ENCODE results near the gene LCE1D.

Gene LCE1D, protein sequence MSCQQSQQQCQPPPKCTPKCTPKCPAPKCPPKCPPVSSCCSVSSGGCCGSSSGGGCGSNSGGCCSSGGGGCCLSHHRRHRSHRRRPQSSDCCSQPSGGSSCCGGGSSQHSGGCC

DNA sequence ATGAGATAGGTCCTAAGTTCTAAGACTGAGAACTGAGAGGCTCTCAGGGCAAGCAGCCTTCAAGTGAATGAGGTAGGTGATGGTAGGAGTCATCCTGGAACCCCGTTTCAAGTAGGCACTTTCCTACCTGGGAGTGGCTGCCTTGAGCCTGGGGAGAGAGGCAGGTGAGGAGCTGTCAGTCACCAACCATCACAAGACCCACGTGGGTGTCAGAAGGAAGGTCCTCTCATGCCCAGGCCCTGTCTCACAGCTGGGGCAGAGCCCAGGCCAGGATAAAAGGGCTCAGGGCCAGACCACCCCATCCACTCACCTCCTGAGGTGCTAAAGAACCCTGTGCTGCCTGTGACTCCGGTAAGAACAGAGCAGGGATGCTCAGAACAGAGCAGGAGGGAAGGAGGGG, at the start of gene LCE1D:
LCE1D (plus strand) TSS at position 301 of the 400 bp plus-strand sequence. CDS start 1,074 bp downstream, outside the sequence.
- no peak for DNase-seq (ENCODE audit: low read depth in 2 of 2)

DNA sequence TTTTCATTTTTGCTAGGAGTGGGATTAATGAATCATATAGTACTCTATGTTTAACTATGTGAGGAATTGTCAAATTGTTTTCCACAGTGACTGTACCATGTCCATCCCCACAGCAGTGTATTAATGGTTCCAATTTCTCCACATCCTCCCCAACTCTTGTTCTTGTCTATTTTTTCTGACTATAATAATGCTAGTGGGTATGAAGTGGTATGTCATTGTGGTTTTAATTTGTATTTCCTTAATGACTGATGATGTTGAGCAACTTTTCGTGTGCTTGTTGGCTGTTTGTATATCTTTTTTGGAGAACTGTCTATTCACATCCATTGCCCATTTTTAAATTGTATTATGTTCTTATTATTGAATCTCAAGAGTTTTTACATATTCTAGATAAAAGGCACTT, 48.7 kb upstream of the LCE1D start:
- DNase-seq (ENCODE audit: low read depth in 2 of 2), result no peak

DNA sequence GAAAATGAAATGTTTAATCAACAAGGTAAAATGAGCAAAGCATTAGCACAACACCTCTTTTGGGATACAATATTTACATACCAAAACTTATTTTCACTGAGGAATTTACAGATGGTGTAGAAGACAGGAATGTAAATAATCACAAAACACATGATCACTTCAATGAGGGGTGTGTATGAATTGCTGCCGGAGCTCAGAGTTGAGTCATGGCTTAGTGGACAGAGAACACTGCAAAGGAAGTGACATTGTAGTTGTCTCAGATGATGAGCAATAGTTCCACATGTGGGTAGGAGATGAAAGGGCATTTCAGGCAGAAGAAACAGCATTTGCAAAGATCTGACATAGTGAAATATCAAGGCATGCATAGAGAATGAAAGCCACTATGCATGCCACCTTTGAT, 44.3 kb upstream of the LCE1D start:
- no peak for DNase-seq (ENCODE audit: low read depth in 2 of 2)

DNA sequence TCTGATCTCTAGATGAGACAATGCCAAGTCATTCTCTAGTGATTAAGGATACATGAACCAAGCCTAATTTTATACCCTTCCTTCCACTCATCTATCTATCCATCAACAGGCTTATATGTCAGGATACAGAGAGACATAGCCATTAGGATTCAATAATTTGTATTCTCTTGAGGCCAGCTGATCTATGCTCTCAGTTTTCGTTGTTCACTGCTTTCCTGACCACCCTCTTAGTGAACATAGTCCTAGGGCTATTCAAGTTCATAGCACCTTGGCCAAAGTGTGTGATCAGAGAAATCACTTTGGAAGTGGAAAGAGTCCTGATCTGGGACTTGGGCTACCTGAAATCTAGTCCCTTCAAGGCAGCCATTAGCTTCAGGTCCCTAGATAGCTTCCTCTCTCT, 42.9 kb upstream of the LCE1D start:
- no peak for DNase-seq (ENCODE audit: low read depth in 2 of 2)

DNA sequence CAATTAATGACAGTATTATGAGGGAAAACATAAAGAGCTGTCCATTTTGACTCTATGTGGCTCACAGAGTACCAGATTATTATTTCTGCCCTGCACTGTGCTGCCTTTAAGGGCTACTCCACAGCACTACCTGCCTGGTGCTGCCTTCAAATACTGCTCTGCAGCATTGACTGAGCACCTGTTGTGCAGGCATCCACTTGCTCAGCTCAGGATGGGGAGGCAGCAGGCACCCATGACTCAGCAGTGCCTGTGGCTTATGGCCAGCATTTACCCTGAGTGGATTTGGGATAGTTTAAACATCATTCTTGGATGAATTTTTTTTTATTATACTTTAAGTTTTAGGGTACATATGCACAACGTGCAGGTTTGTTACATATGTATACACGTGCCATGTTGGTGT, 39.6 kb upstream of the LCE1D start:
- no peak for DNase-seq (ENCODE audit: low read depth in 2 of 2)

DNA sequence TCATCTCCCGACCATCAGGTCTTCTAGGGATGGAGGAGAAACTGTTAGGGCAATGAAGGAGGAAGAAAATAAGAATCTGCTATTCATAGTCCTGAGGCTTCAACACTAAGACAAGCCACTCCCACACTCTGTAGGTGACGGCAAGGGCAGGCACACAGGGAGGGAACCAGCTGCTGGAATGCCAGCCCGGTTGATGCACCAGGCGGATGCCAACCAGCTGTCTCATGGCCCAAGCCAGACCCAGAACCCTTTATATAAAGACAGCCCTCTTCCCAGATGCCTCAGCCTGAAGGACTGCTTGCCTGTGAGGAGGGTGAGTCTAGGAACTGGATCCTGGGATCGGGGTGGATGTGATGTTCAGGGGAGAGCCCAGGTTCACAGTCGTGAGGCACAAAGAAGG, 38.8 kb upstream of the LCE1D start, which contains the start of gene KPRP:
KPRP (plus strand) TSS at position 279 of the 400 bp plus-strand sequence. CDS start 1,564 bp downstream, outside the sequence.
- DNase-seq (ENCODE audit: low read depth in 2 of 2), result no peak

DNA sequence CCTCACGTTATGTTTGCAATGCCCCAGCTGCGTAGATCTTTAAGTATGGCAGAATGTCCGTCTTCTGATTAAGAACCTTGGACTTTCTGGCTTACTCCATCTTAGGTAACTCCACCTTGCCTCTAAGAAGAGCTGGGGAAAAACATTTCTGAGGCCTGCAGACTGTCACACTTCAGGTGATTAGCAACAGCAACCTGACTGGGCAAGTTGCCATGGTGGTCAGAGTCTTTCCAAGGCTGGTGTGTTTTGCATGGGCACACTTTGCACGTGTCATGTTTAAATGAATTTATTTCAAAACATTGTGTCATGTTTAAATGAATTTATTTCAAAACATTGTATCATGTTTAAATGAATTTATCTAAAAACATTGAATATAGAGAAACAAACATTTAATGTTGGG, 37.9 kb upstream of the LCE1D start:
- no peak for DNase-seq (ENCODE audit: low read depth in 2 of 2)

DNA sequence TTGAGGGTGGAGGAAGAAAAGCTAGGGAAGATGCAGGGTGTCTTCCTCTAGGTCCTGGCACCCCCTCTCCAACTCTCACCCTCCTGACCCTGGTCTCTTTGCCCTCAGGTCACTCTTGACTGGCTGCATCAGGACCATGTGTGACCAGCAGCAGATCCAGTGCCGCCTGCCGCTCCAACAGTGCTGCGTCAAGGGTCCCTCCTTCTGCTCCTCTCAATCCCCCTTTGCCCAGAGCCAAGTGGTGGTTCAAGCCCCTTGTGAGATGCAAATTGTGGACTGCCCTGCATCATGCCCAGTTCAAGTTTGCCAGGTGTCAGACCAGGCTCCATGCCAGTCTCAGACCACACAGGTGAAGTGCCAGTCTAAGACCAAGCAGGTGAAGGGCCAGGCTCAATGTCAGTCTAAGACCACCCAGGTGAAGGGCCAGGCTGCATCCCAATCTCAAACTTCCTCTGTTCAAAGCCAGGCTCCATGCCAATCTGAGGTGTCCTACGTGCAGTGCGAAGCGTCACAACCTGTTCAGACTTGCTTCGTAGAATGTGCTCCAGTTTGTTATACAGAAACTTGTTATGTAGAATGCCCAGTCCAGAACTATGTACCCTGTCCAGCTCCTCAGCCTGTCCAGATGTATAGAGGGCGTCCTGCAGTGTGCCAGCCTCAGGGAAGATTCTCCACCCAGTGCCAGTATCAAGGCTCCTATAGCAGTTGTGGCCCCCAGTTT, 36.9 kb upstream of the LCE1D start:
- DNase-seq (ENCODE audit: low read depth in 2 of 2), result no peak

DNA sequence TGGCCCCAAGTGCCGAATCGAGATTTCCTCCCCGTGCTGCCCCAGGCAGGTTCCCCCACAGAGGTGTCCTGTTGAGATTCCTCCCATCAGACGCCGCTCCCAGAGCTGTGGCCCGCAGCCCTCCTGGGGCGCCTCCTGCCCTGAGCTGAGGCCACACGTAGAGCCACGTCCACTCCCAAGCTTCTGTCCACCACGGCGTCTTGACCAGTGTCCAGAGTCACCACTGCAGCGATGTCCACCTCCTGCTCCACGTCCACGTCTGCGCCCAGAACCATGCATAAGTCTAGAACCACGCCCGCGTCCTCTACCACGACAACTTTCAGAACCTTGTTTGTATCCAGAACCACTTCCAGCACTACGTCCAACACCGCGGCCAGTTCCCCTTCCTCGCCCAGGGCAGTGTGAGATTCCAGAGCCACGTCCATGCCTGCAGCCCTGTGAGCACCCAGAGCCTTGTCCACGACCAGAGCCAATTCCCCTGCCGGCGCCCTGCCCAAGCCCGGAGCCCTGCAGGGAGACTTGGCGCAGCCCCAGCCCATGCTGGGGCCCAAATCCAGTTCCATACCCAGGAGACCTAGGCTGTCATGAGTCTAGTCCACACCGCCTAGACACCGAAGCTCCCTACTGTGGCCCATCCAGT, 35.9 kb upstream of the LCE1D start:
- no peak for DNase-seq (ENCODE audit: low read depth in 2 of 2)

DNA sequence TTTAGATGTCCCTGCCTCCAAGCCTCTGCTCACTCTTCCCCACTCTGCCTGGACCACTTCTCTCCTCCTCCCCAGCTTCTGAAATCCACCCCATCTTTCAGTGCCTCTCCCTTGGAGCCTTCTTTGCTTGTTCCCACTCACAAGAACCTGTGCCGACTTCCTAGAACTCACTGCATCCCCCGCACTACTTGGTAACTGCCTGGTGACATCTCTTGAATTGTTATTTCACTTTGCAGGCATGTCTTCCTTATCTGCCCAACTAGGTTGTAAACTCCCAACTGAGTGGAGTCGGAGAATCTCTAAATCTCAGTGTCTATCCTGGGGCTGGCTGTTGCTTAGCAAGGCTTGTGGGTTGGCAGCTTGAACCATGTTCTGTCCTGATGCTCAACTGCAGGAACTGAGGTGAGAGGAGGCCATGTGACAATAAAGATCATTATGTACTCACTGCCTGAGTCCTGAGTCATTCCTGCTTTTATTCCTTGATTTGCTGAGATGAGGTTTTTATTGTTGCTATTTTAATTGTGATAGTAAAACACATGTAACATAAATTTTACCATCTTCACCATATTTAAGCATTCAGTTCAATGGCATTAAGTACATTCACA, 34.8 kb upstream of the LCE1D start:
- DNase-seq (ENCODE audit: low read depth in 2 of 2), result no peak

DNA sequence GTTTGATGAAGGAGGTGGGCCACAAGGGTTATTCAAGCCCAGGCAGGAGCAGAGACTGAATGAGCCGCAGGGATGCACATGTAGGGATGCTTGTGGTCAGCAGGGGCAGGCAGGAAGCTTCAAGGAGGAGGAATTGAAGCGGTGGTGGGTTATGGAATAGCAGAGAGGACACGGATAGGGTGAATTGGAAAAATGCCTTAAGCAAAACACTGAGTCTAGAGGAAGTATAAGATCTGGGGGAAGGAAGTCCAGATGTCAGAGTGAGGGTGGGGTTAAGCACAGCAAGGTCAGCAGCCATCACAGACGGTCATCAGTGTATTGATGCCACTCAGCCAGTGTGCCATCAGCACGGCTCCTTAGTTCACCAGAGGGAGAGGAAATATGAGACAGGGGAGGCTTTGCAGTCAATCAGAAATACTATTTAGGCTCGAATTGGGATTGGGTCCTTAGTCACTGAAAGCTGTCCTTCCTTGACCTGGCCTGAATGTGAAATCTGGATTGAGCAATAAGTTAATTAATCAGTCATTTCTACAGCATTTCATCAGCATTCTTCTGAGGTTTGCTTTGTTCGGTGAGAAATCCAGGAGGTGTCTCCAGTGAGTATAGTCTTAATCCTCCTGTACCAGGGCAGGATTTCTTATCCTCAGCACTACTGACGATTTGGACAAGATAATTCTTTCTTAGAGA, 27.5 kb upstream of the LCE1D start:
- no peak for DNase-seq (ENCODE audit: low read depth in 2 of 2)

DNA sequence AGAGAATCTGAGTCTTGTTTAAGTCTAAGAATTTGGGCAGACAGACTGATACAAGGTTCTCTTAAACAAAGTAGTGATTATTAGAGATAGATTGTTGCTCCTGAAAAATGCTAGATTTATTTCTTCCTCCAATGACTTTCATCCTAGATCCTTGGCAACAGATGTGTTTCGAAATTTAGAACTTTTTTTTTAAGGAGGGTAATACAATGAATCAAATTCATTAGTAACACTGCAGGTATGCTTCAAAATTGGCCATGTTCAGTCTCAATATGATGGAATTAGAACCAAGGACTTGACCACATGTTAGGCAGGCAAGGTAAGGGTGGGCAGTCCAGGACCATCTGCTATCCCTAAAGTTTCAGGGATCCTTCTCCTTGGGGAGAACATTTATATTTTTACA, 26.1 kb upstream of the LCE1D start:
- DNase-seq (ENCODE audit: low read depth in 2 of 2), result no peak

DNA sequence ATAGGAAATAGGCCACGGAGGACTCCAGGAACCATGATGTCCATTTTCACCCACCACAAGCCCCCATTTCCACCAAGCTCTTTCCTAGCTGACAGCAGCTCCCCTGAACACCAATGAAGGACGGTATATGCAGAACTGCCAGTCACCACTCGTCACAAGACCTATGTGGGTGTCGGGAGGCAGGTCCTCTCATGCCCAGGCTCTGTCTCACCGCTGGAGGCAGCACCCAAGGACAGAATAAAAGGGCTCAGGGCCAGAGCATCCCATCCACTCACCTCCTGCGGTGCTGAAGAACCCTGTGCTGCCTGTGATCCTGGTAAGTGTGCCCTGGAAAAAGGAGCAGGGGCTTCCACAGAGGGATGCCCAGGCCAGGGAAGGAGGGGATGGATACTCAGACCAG, 21.6 kb upstream of the LCE1D start, which contains the start of gene LCE1F:
LCE1F (plus strand) TSS at position 266 of the 400 bp plus-strand sequence. CDS start 1,232 bp downstream, outside the sequence.
- no peak for DNase-seq (ENCODE audit: low read depth in 2 of 2)

DNA sequence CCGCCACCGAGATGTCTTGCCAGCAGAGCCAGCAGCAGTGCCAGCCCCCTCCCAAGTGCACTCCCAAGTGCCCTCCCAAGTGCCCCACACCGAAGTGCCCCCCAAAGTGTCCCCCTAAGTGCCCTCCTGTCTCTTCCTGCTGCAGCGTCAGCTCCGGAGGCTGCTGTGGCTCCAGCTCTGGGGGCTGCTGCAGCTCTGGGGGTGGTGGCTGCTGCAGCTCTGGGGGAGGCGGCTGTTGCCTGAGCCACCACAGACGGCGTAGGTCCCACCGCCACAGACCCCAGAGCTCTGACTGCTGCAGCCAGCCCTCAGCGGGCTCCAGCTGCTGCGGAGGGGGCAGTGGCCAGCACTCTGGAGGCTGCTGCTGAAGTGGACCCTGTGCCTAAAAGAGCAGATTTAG, 20.2 kb upstream of the LCE1D start:
- no peak for DNase-seq (ENCODE audit: low read depth in 2 of 2)

DNA sequence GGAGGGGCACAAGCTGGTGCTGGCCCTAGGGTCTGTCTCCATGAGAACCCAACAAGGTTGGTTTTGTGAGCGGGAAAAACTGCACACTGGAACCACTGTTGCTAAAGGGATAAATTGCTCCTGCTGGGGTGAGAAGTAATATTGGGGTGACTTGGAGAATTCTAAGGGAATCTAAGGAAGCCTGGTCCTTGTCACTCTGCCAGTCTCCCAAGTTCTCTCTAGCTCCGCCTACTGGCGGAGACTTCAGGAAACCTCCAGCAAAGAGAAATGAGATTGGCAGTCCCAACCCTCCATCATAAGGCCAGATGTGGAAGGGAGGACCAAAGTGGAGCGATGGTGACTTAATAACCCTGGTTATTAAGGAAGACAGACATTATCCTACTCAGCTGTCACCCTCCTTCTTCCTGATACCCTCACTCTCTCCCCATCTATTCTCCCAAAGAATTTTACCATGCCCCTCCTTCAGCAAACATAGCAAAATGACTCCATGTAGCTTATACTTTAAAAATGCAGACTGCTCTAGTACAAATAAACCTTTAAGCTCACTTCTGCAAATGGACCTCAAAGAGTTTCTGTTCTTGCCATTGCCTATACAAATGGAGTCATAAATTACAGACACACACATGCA, 18.9 kb upstream of the LCE1D start:
- DNase-seq (ENCODE audit: low read depth in 2 of 2), result no peak

DNA sequence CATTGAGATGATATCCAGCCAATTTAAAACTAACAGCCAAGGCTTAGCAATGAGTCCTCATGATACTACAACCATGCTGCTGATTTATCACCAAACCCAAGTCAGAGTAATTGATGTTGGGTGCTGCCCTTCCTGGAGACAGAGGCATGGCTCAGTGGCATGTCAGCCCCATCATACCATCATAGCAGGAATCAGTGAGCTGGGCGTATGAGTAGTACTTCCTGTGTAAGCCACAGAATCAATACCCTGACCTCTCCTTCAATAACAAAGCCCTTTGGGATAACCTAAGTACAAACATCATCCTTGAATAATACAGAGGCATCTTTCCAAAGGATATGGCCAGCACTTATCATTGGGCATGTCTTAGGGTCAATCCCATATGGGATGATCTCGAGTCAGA, 13.4 kb upstream of the LCE1D start:
- no peak for DNase-seq (ENCODE audit: low read depth in 2 of 2)

DNA sequence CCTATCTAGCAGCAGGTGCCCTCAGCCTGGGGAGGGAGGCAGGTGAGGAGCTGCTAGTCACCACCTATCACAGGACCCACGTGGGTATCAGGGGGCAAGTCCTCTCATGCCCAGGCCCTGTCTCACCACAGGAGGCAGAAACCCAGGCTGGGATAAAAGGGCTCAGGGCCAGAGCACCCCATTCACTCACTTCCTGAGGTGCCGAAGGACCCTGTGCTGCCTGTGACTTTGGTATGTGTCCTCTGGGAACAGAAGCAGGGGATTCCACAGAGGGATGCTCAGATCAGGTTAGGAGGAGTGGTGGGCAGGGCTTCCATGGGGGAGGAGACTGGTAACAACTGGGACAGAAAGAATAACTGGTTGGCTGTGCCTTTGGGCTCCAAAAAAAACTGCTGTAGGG, 10.4 kb upstream of the LCE1D start, which contains the start of gene LCE1E:
LCE1E (plus strand) TSS at position 181 of the 400 bp plus-strand sequence. CDS start 1,043 bp downstream, outside the sequence.
- DNase-seq (ENCODE audit: low read depth in 2 of 2), result no peak

DNA sequence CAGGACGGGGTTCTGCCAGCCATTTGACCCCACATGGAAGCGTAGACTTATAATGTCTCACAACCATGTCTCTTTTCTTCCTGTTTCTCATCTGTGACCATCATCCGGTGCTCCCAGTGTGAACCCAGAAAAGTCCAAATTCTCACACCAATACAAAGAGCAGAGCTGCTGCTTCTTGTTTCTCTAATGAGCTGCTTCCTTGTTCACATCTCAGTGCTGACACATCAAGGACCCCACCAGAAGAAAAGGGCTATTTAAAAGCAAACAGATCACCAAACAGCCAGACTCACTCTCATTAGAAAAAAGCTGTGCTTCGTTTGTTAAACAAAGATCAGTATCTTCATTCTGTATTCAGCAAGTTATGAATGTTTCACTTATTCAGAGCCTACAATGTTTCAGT, 835 bp upstream of the LCE1D start:
- DNase-seq (ENCODE audit: low read depth in 2 of 2), result no peak

DNA sequence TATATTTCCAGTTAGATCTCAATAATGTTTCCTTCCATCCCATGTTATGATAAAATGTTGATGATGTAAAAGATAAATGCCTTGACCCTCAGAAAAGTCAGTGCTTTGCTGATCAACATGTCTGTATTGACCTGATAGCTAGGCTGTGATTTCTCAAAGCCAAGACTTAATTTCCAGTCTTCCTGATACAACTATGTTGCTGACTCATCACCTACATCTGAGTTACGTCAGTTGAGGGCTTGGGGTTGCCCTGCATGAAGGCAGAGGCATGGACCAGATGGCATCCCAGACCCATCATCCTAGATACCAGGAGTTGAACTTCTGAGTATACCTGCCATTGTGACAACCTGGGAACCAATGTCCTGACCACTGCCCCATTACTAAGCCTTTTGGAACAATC, 4.8 kb downstream of the LCE1D start:
- no peak for DNase-seq (ENCODE audit: low read depth in 2 of 2)

DNA sequence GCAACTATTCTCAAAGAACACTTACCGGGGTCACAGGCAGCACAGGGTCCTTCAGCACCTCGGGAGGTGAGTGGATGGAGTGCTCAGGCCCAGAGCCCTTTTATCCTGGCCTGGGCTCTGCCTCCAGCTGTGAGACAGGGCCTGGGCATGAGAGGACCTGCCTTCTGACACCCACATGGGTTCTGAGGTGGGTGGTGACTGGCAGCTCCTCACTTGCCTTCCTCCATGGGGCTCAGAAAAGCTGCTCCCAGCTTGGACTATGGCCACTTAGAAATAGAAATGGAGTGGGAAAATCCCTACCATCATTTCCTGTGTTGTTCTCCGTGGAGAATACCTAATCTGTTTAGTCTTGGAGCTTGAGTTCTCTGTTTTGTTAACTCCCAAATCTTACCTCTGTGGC, 10.1 kb downstream of the LCE1D start, which contains the start of gene LCE1C:
LCE1C (minus strand) TSS at position 76 of the 400 bp plus-strand sequence. CDS start 1,173 bp downstream, outside the sequence.
- no peak for DNase-seq (ENCODE audit: low read depth in 2 of 2)

DNA sequence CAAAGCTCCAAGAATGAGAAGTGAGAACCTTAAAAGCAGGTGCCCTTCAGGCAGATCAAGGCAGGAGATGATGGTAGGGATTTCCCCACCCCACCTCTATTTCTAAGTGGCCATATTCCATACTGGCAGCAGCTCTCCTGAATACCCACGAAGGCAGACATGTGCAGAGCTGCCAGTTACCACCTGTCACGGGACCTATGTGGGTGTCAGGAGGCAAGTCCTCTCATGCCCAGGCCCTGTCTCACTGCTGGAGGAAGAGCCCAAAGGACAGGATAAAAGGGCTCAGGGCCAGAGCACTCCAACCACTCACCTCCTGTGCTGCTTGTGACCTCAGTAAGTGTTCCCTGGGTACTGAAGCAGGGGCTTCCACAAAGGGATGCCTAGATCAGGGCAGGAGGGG, 14.5 kb downstream of the LCE1D start:
- DNase-seq (ENCODE audit: low read depth in 2 of 2), result no peak
